ENCODE measurements around the gene UXS1.

GRCh38 chr2:106189764-106190468 is 4.2 kb downstream of the UXS1 start:
- TF ChIP-seq YY1 (IDR thresholded peaks at IDR 0.05; ENCODE audit: insufficient read depth, insufficient read length): no peak
- no peak for TF ChIP-seq ZNF274 (IDR thresholded peaks at IDR 0.05; ENCODE audit: low read depth, low read length)
- TF ChIP-seq SUZ12 (IDR thresholded peaks at IDR 0.05; ENCODE audit: extremely low read depth, insufficient read depth, insufficient read length): no peak

All from NT2/D1 (cell line).